GM12865 (cell line): ENCODE data around the gene MYBPHL.

Experiments used
- DNase-seq: peaks from one replicate; pipeline ENCODE4 v3.0.0; 2010; ENCODE audit warnings: low read depth
- H3K4me3 ChIP-seq: 2 replicates; pipeline ENCODE4 v1.5.1; 2011; ENCODE audit warnings: mild to moderate bottlenecking, low read depth, low read length, control low read depth
- TF ChIP-seq, protein P1 (sequence below): IDR thresholded peaks from 2 replicates; pipeline ENCODE4 v1.5.1; 2011; ENCODE audit warnings: low read length, control low read depth, low read depth, inconsistent platforms; ENCODE audit not compliant: insufficient read depth; ENCODE audit errors: missing control alignments

Gene MYBPHL

DNA sequence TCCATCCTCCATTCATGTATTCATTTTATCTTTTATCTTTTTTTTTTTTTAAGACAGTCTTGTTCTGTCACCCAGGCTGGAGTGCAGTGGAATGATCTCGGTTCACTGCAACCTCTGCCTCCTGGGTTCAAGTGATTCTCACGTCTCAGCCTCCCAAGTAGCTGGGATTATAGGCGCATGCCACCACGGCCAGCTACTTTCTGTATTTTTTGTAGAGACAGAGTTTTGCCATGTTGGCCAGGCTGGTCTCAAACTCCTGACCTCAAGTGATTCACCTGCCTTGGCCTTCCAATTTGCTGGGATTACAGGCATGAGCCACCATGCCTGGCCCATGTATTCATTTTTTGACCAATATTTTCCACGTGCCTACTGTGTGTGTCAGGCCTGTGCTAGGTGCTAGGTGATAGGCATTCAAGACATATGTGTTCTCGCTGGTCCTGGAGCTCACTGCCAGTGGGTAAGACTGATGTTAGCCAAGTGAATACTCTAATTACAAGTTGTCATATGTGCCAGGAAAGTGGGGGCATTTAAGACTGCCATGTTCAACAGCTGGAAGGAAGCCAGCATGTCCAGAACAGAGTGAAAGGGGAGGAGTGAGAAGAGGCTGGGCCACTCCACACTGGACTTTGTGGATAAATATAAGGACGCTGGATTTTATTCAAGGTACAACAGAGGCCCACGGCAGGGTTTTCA lies 62.8 kb downstream of the MYBPHL start:
- H3K4me3 ChIP-seq = no peak overlapping the region
- DNase-seq = no peak
- TF ChIP-seq, protein P1, sequence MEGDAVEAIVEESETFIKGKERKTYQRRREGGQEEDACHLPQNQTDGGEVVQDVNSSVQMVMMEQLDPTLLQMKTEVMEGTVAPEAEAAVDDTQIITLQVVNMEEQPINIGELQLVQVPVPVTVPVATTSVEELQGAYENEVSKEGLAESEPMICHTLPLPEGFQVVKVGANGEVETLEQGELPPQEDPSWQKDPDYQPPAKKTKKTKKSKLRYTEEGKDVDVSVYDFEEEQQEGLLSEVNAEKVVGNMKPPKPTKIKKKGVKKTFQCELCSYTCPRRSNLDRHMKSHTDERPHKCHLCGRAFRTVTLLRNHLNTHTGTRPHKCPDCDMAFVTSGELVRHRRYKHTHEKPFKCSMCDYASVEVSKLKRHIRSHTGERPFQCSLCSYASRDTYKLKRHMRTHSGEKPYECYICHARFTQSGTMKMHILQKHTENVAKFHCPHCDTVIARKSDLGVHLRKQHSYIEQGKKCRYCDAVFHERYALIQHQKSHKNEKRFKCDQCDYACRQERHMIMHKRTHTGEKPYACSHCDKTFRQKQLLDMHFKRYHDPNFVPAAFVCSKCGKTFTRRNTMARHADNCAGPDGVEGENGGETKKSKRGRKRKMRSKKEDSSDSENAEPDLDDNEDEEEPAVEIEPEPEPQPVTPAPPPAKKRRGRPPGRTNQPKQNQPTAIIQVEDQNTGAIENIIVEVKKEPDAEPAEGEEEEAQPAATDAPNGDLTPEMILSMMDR = no peak

DNA sequence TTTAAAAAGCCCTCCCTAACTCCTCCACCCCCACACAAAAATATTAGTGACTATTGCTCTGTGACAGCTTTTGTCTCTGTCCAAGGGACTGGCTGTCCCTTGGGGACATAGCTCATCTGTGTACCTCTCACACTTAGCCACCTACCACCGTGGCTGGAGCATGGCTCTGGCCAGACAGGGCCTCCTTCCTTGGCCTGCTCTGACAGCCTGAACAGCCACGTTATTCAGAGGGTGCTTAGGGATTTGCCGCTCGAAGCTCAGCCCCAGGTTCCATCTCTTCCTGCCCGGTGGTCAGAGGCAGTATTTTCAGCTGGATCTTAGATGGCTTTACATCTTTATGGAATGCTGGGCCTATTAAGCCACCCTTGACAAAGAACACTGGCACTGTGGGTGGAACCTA lies 63.6 kb downstream of the MYBPHL start:
- no peak overlapping the region for H3K4me3 ChIP-seq
- TF ChIP-seq, protein P1 = no peak
- no peak for DNase-seq

DNA sequence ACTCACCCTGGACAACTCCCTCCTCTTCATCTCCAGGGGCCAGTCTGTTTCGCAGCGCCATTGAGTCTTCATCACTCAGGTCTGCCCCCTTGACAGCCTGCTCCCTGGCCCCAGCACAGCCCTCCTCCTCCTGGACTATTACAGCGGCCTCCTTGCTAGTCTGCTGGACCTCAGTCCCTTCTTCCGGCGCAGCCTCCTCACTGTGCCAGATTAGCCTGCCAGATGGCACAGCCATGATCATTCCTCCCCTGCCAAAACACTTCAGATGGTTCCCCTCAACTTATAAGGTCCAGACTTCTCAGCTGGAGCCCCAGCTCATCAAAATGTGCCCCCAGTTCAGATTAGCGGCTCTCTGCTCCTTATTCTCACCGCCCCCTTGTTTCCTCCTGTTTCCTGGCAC lies 64.4 kb downstream of the MYBPHL start:
- DNase-seq = no peak

More for the DNA sequence above, 64.4 kb downstream of the MYBPHL start:
- no peak overlapping the region for H3K4me3 ChIP-seq
- TF ChIP-seq, protein P1 = no peak
